CD8-positive, alpha-beta memory T cell (primary cell): Measurements from ENCODE around the gene PRKCI. TPM values are rescaled to one million over a fixed set of nuclear protein-coding genes. Genes with fewer than 3 reads are reported as not detected.
A peak's percentile ranks its signal among the peaks of the same experiment; 100 is the strongest.
"Not testable (repeated sequence)": the region's sequence is repeated elsewhere in the genome, so short reads cannot be mapped to it uniquely, and the experiment has no call there.

Experiments used
- CTCF ChIA-PET: fragments of 350-600 bp; sonication (Branson Sonifier 250); formaldehyde crosslinking; loops from one replicate; lab custom pipeline; 2021; ENCODE audit warnings: antibody characterized with exemption; lab: Charles Lee
- POLR2A ChIA-PET: fragments of 350-600 bp; sonication (Branson Sonifier 250); formaldehyde crosslinking; loops from one replicate; lab custom pipeline; 2021; ENCODE audit warnings: antibody characterized with exemption; lab: Charles Lee
- DNase-seq, 5 donors: peaks; one replicate each; pipeline versions ENCODE4 v3.0.0 to v3.0.0-alpha.2; 2020 to 2022; ENCODE audit warnings: mixed read lengths in 1 of 5
- H3K27ac ChIP-seq: one replicate; pipeline ENCODE4 v1.7.0; 2013; ENCODE audit warnings: low read depth, mild to moderate bottlenecking, low read length, moderate library complexity
- H3K27me3 ChIP-seq: 2 replicates; pipeline ENCODE4 v1.7.0; 2013; ENCODE audit warnings: low read length, mild to moderate bottlenecking; ENCODE audit not compliant: insufficient read depth, poor library complexity, severe bottlenecking
- H3K36me3 ChIP-seq: 2 replicates; pipeline ENCODE4 v1.7.0; 2013; ENCODE audit warnings: mild to moderate bottlenecking, low read length, moderate library complexity; ENCODE audit not compliant: insufficient read depth
- H3K4me1 ChIP-seq: 2 replicates; pipeline ENCODE4 v1.7.0; 2013; ENCODE audit warnings: mild to moderate bottlenecking, low read length, moderate library complexity; ENCODE audit not compliant: insufficient read depth
- H3K4me3 ChIP-seq: 2 replicates; pipeline ENCODE4 v1.7.0; 2013; ENCODE audit warnings: mild to moderate bottlenecking, low read length
- H3K9me3 ChIP-seq: 2 replicates; pipeline ENCODE4 v1.7.0; 2013; ENCODE audit warnings: mild to moderate bottlenecking, low read length
- H3K27ac Mint-ChIP-seq, 8 donors: one replicate each; pipeline ENCODE4 v1.8.0; 2020 to 2021; ENCODE audit warnings: mixed read lengths in 8 of 8, mild to moderate bottlenecking in 6 of 8, inconsistent platforms in 3 of 8, moderate library complexity in 3 of 8
- H3K27me3 Mint-ChIP-seq, 2 donors: one replicate each; pipeline ENCODE4 v1.8.0; 2020 to 2021; ENCODE audit warnings: mixed read lengths in 2 of 2, mild to moderate bottlenecking in 1 of 2, moderate library complexity in 1 of 2
- H3K36me3 Mint-ChIP-seq, 3 donors: one replicate each; pipeline ENCODE4 v1.8.0; 2020 to 2021; ENCODE audit warnings: mixed read lengths in 3 of 3, inconsistent platforms in 1 of 3, mild to moderate bottlenecking in 1 of 3
- H3K4me1 Mint-ChIP-seq, 3 donors: one replicate each; pipeline ENCODE4 v1.8.0; 2020 to 2021; ENCODE audit warnings: mixed read lengths in 3 of 3, inconsistent platforms in 1 of 3, mild to moderate bottlenecking in 1 of 3
- H3K4me3 Mint-ChIP-seq, 7 donors: one replicate each; pipeline ENCODE4 v1.8.0; 2020 to 2021; ENCODE audit warnings: mixed read lengths in 7 of 7, mild to moderate bottlenecking in 6 of 7, moderate library complexity in 4 of 7, inconsistent platforms in 2 of 7
- H3K9me3 Mint-ChIP-seq, 5 donors: one replicate each; pipeline ENCODE4 v1.8.0; 2020 to 2022; ENCODE audit warnings: mixed read lengths in 5 of 5, mild to moderate bottlenecking in 3 of 5, moderate library complexity in 2 of 5, inconsistent platforms in 1 of 5
- polyA plus RNA-seq: library from polyadenylated mRNA; unstranded; fragments of 300-500 nt; fragmentation: Illumina TruSeq; gene quantifications from one replicate; pipeline ENCODE4 v1.2.3, GENCODE V29; 2021
- total RNA-seq, 2 experiments: library from RNA; stranded (reverse); gene quantifications; one replicate each; pipeline ENCODE4 v1.2.3, GENCODE V29; 2021

The PRKCI gene
- total and polyA plus RNA-seq, 3 experiments from 2014 or later = 14.9 to 21.7 (median 19.9) TPM

- H3K9me3 ChIP-seq, H3K9me3 Mint-ChIP-seq, POLR2A ChIA-PET, H3K4me1 ChIP-seq, H3K27me3 ChIP-seq, H3K4me1 Mint-ChIP-seq, H3K4me3 ChIP-seq, H3K4me3 Mint-ChIP-seq, H3K27ac Mint-ChIP-seq, DNase-seq, H3K36me3 ChIP-seq, H3K36me3 Mint-ChIP-seq, H3K27ac ChIP-seq: not testable (repeated sequence)
- CTCF ChIA-PET = interaction anchor here (0.6 kb wide), 1 partner anchor 205 kb away, joined by 3 read pairs; no protein-coding TSS in a partner anchor
- peaks cover 18 to 46% of the 10 kb centered on the region in 2 donors for H3K27me3 Mint-ChIP-seq
Measured at GRCh38 chr3:170206164-170206762, 16.0 kb upstream of the PRKCI start.

GRCh38 chr3:170207717-170208116, 14.5 kb upstream of the PRKCI start:
- Histone ChIP-seq H3K4me3 (no peak overlapping the region), H3K9me3 (no peaks in the 10 kb centered on the region), H3K27ac (no peak overlapping the region), H3K4me1 (no peaks in the 10 kb centered on the region), H3K36me3 (no peaks in the 10 kb centered on the region), H3K27me3 (no peaks in the 10 kb centered on the region)
- Mint-ChIP-seq H3K9me3 (no peaks in the 10 kb centered on the region), H3K4me3 (no peak overlapping the region), H3K27ac (no peak overlapping the region), H3K27me3 (peaks cover 16 to 52% of the 10 kb centered on the region in 2 donors), H3K4me1 (no peaks in the 10 kb centered on the region), H3K36me3 (peaks cover 0 to 3% (median 0%) of the 10 kb centered on the region in 3 donors)
- ChIA-PET CTCF (no interaction called here), POLR2A (no interaction called here)
- DNase-seq = no peak

GRCh38 chr3:170211668-170212067, 10.6 kb upstream of the PRKCI start:
- peaks cover 3 to 22% of the 10 kb centered on the region in 2 donors for H3K27me3 Mint-ChIP-seq
- no peak overlapping the region for H3K4me3 Mint-ChIP-seq
- H3K9me3 Mint-ChIP-seq = no peaks in the 10 kb centered on the region
- no peaks in the 10 kb centered on the region for H3K27me3 ChIP-seq
- H3K36me3 Mint-ChIP-seq = no peaks in the 10 kb centered on the region
- H3K27ac ChIP-seq = no peak overlapping the region
- ChIA-PET CTCF (no interaction called here), POLR2A (no interaction called here)
- H3K27ac Mint-ChIP-seq = no peak overlapping the region
- H3K4me3 ChIP-seq = no peak overlapping the region
- H3K36me3 ChIP-seq = no peaks in the 10 kb centered on the region
- no peaks in the 10 kb centered on the region for H3K9me3 ChIP-seq
- H3K4me1 Mint-ChIP-seq = no peaks in the 10 kb centered on the region
- DNase-seq = no peak
- no peaks in the 10 kb centered on the region for H3K4me1 ChIP-seq

DNA sequence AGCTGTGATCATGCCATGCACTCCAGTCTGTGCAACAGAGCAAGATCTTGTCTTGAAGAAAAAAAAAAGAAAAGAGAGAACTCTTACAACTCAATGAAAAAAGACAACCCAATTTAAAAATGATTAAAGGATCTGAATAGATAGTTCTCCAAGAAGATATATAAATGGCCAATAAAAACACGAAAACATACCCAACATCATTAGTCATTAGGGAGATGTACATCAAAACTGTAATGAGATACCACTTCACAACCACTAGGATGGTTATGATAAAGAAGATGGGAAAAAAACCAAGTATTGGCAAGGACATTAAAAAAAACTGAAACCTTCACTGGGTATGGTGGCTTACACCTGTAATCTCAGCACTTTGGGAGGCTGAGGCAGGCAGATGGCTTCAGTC, 2.4 kb upstream of the PRKCI start:
- Histone ChIP-seq H3K4me1 (peaks cover 8% of the 10 kb centered on the region), H3K27me3 (no peaks in the 10 kb centered on the region), H3K36me3 (no peaks in the 10 kb centered on the region), H3K4me3 (no peak overlapping the region), H3K9me3 (no peaks in the 10 kb centered on the region), H3K27ac (no peak overlapping the region)
- ChIA-PET POLR2A (no interaction called here), CTCF (no interaction called here)
- H3K36me3 Mint-ChIP-seq = peaks cover 0 to 8% (median 0%) of the 10 kb centered on the region in 3 donors
- peak overlapping the region in 3 of 7 donors; percentile 12 to 80 (median 29) for H3K4me3 Mint-ChIP-seq
- peak overlapping the region in 1 of 8 donors; percentile 5 for H3K27ac Mint-ChIP-seq
- peaks cover 21 to 30% (median 29%) of the 10 kb centered on the region in 3 donors for H3K4me1 Mint-ChIP-seq
- no peaks in the 10 kb centered on the region for H3K9me3 Mint-ChIP-seq
- no peaks in the 10 kb centered on the region for H3K27me3 Mint-ChIP-seq
- no peak for DNase-seq

DNA sequence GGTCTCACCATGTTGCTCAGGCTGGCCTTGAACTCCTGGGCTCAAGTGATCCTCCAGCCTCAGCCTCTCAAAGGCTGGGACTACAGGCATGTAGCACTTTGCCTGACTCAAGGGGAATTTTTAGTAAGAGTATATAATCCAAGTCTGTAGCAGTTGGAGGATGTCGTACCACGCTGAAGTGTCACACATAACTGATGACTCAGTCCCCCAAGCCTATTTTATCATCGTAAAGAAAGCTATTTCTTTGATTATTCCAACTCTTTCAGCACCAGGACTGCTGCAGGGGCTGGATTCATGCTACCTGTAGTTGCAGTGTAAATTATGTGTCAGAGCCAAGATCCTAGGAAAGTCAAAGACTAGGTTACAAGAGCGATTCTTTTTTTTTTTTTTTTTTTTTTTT, 1.4 kb upstream of the PRKCI start:
- H3K4me1 ChIP-seq = peaks cover 8% of the 10 kb centered on the region
- H3K27ac ChIP-seq = no peak overlapping the region
- POLR2A ChIA-PET = no interaction called here
- DNase-seq = no peak
- Mint-ChIP-seq H3K27me3 (no peaks in the 10 kb centered on the region), H3K9me3 (no peaks in the 10 kb centered on the region), H3K4me1 (peaks cover 27 to 37% (median 36%) of the 10 kb centered on the region in 3 donors), H3K36me3 (peaks cover 0 to 8% (median 0%) of the 10 kb centered on the region in 3 donors), H3K4me3 (peak overlapping the region; percentile 56 to 91 (median 60)), H3K27ac (peak overlapping the region in 3 of 8 donors; percentile 38 to 89 (median 50))
- CTCF ChIA-PET = no interaction called here
- H3K9me3 ChIP-seq = no peaks in the 10 kb centered on the region
- H3K4me3 ChIP-seq = no peak overlapping the region
- H3K27me3 ChIP-seq = no peaks in the 10 kb centered on the region
- no peaks in the 10 kb centered on the region for H3K36me3 ChIP-seq

DNA sequence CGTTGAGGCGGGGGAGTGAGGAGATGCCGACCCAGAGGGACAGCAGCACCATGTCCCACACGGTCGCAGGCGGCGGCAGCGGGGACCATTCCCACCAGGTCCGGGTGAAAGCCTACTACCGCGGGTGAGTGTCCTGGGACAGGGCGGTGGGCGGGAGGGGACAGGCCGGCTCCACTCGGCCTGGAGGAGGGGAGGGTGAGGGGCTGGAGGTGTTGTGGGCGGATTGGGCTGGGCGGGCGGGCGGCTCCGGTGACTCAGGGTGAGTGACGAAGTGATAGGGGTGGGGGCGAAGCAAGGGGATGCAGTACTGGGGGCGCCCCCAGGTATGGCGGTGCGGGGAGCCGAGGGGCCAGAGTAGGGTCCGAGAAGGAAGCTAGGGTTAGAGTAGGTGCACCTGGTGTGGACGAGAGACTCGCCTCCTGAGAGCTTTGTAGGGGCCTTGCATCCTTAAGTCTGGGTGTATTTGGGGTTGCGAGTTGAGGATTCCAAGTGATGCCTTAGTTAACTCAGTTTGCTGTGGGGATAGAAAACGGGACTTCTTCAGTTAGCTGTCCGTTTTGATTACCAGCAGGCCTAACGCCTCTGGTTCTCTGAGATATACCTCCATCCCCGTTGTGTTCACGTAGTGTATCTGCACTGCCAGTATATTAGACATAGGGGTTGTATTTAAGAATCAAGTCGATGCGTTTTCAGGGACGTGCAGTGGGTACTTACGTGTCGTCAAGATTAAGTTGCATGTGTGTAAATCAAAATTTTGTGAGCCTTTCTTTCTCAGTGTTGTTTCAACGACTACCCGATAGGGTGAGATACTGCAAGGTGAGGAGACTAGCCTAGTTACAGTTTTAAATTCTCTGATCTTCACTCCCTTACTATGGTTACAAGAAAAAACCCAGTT, 670 bp downstream of the PRKCI start:
- DNase-seq = peak; percentile 18 to 63 (median 24)
- Mint-ChIP-seq H3K4me1 (peaks cover 37 to 55% (median 48%) of the 10 kb centered on the region in 3 donors), H3K27me3 (no peaks in the 10 kb centered on the region), H3K27ac (peak overlapping the region; percentile 89 to 97 (median 94)), H3K4me3 (peak overlapping the region; percentile 91 to 98 (median 96)), H3K9me3 (no peaks in the 10 kb centered on the region), H3K36me3 (peaks cover 0 to 8% (median 0%) of the 10 kb centered on the region in 3 donors)
- H3K36me3 ChIP-seq = no peaks in the 10 kb centered on the region
- H3K4me1 ChIP-seq = peaks cover 8% of the 10 kb centered on the region
- POLR2A ChIA-PET = interaction anchor here (0.5 to 1.5 kb wide), 6 partner anchors 14 to 196 kb away, joined by 3 to 6 read pairs (median 4); partner anchors contain the start of genes PHC3 and SKIL
- peak overlapping the region; percentile 99 for H3K4me3 ChIP-seq
- H3K27me3 ChIP-seq = no peaks in the 10 kb centered on the region
- no peaks in the 10 kb centered on the region for H3K9me3 ChIP-seq
- CTCF ChIA-PET = no interaction called here
- H3K27ac ChIP-seq = peak overlapping the region; percentile 81

DNA sequence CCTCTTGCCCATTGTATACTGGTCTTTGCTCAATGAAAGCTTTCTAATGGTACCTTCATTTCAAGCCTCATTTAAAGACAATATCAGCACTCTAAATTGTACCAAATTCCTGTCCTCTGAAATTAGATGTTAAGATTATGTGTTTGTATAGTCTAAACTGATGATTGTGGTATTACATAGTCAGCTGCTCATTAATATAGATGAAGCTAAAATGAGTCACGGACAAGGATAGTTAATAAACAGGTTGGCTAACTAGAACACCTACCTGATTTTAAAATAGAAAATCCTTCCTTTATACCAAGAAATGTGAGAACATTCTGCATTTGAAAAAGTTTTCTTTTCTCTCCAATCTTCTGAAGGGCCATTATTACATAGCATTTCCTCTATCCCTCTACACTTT, 2.9 kb downstream of the PRKCI start:
- Mint-ChIP-seq H3K4me1 (peaks cover 40 to 63% (median 56%) of the 10 kb centered on the region in 3 donors), H3K36me3 (peaks cover 0 to 8% (median 0%) of the 10 kb centered on the region in 3 donors), H3K27ac (peak overlapping the region in 6 of 8 donors; percentile 11 to 52 (median 16)), H3K4me3 (peak overlapping the region in 1 of 7 donors; percentile 60), H3K27me3 (no peaks in the 10 kb centered on the region), H3K9me3 (no peaks in the 10 kb centered on the region)
- POLR2A ChIA-PET = interaction anchor here (1.0 kb wide), 1 partner anchor 131 kb away, joined by 3 read pairs; no protein-coding TSS in a partner anchor
- H3K4me3 ChIP-seq = no peak overlapping the region
- H3K4me1 ChIP-seq = peaks cover 8% of the 10 kb centered on the region
- H3K9me3 ChIP-seq = no peaks in the 10 kb centered on the region
- no peaks in the 10 kb centered on the region for H3K27me3 ChIP-seq
- no peak for DNase-seq
- no peaks in the 10 kb centered on the region for H3K36me3 ChIP-seq
- CTCF ChIA-PET = no interaction called here
- no peak overlapping the region for H3K27ac ChIP-seq
